Caco-2 (cell line): ENCODE results near the gene PROZ. TPM values are rescaled to one million over a fixed set of nuclear protein-coding genes. Genes with fewer than 3 reads are reported as not detected.

ENCODE experiments used
- BruUV-seq: library from RNA; stranded (reverse); fragments of 400-500 nt; replicated peaks from 2 replicates; lab custom pipeline; 2021; lab: Mats Ljungman, UMichigan
- CTCF ChIA-PET: fragments of 300-600 bp; sonication (Branson Sonifier 250); formaldehyde crosslinking; loops from one replicate; lab custom pipeline; 2022; ENCODE audit warnings: antibody characterized with exemption; lab: Charles Lee
- POLR2A ChIA-PET: fragments of 300-600 bp; sonication (Branson Sonifier 250); formaldehyde crosslinking; loops from one replicate; lab custom pipeline; 2022; ENCODE audit warnings: antibody characterized with exemption; lab: Charles Lee
- DNase-seq, 2 experiments: peaks; one replicate each; pipeline versions ENCODE4 v3.0.0 to v3.0.0-alpha.2; 2020 to 2022
- H3K27me3 ChIP-seq: replicated peaks from 2 replicates; pipeline ENCODE4 v1.6.0; 2011; ENCODE audit warnings: low read length; ENCODE audit not compliant: control insufficient read depth, insufficient read depth
- H3K36me3 ChIP-seq: 2 replicates; pipeline ENCODE4 v1.5.1; 2011; ENCODE audit warnings: low read length; ENCODE audit not compliant: control insufficient read depth, insufficient read depth
- H3K4me1 ChIP-seq: fragments of 250-450 bp; sonication (Bioruptor Pico); 2 replicates; pipeline ENCODE4 v1.5.1; 2020; ENCODE audit warnings: mild to moderate bottlenecking
- H3K4me3 ChIP-seq: 2 replicates; pipeline ENCODE4 v1.5.1; 2011; ENCODE audit warnings: low read depth, mild to moderate bottlenecking, control low read depth, low read length
- H3K9me3 ChIP-seq: fragments of 250-450 bp; sonication (Bioruptor Pico); 2 replicates; pipeline ENCODE4 v1.5.1; 2020; ENCODE audit warnings: mild to moderate bottlenecking, moderate library complexity
- H3K27ac Mint-ChIP-seq: one replicate; pipeline ENCODE4 v1.8.0; 2022; ENCODE audit warnings: mixed read lengths; ENCODE audit not compliant: unreplicated experiment
- H3K27me3 Mint-ChIP-seq: one replicate; pipeline ENCODE4 v1.8.0; 2022; ENCODE audit warnings: mixed read lengths; ENCODE audit not compliant: insufficient read depth, unreplicated experiment
- H3K36me3 Mint-ChIP-seq: one replicate; pipeline ENCODE4 v1.8.0; 2022; ENCODE audit warnings: mild to moderate bottlenecking, mixed read lengths; ENCODE audit not compliant: insufficient read depth, unreplicated experiment
- H3K4me1 Mint-ChIP-seq: one replicate; pipeline ENCODE4 v1.8.0; 2022; ENCODE audit warnings: low read depth, mixed read lengths; ENCODE audit not compliant: unreplicated experiment
- H3K4me3 Mint-ChIP-seq: one replicate; pipeline ENCODE4 v1.8.0; 2022; ENCODE audit warnings: mild to moderate bottlenecking, moderate library complexity, mixed read lengths; ENCODE audit not compliant: unreplicated experiment
- H3K9me3 Mint-ChIP-seq: one replicate; pipeline ENCODE4 v1.8.0; 2022; ENCODE audit warnings: mixed read lengths; ENCODE audit not compliant: unreplicated experiment
- intact Hi-C: fragments of 100-400 bp; cut with micrococcal nuclease; formaldehyde crosslinking; loops from one replicate; pipeline ENCODE4 v1.10.0; 2022; ENCODE audit not compliant: unreplicated experiment
- total RNA-seq: library from RNA; stranded (reverse); gene quantifications from 2 replicates; pipeline ENCODE4 v1.2.3, GENCODE V29; 2022
- TF ChIP-seq, protein P1 (sequence below), 2 experiments: fragments of 200-600 bp in 1 of 2; IDR thresholded peaks; 1 replicate in 1 of 2; 2 replicates in 1 of 2; pipeline versions ENCODE4 v1.5.1 to v1.8.0; 2011 to 2022; ENCODE audit warnings: antibody characterized with exemption in 1 of 2, control low read depth in 1 of 2, inconsistent platforms in 1 of 2, low read depth in 1 of 2, low read length in 1 of 2, mild to moderate bottlenecking in 1 of 2, moderate library complexity in 1 of 2; ENCODE audit not compliant: insufficient read depth in 1 of 2, severe bottlenecking in 1 of 2, unreplicated experiment in 1 of 2

Gene PROZ
- total RNA-seq, 1 experiment from 2014 or later, result not detected

- Histone ChIP-seq H3K36me3 (peaks cover 5% of the 10 kb centered on the region; the same call in 1 of the 2 replicates), H3K27me3 (no peaks in the 10 kb centered on the region), H3K9me3 (no peaks in the 10 kb centered on the region), H3K4me3 (peak overlapping the region; percentile 89), H3K4me1 (peaks cover 4% of the 10 kb centered on the region; the same call in 1 of the 2 replicates)
- peak; percentile 58 to 64 for DNase-seq
- CTCF ChIA-PET, result no interaction called here
- Mint-ChIP-seq H3K4me1 (peaks cover 23% of the 10 kb centered on the region), H3K27ac (peak overlapping the region; percentile 37), H3K9me3 (no peaks in the 10 kb centered on the region), H3K36me3 (peaks cover 48% of the 10 kb centered on the region), H3K4me3 (peak overlapping the region; percentile 76), H3K27me3 (no peaks in the 10 kb centered on the region)
- intact Hi-C loops, result loop anchor here (10.0 kb wide), 2 partner anchors 173 to 263 kb away; no protein-coding TSS in a partner anchor
- POLR2A ChIA-PET, result interaction anchor here (0.9 kb wide), 1 partner anchor 11 kb away, joined by 3 read pairs; no protein-coding TSS in a partner anchor
- TF ChIP-seq, protein P1, sequence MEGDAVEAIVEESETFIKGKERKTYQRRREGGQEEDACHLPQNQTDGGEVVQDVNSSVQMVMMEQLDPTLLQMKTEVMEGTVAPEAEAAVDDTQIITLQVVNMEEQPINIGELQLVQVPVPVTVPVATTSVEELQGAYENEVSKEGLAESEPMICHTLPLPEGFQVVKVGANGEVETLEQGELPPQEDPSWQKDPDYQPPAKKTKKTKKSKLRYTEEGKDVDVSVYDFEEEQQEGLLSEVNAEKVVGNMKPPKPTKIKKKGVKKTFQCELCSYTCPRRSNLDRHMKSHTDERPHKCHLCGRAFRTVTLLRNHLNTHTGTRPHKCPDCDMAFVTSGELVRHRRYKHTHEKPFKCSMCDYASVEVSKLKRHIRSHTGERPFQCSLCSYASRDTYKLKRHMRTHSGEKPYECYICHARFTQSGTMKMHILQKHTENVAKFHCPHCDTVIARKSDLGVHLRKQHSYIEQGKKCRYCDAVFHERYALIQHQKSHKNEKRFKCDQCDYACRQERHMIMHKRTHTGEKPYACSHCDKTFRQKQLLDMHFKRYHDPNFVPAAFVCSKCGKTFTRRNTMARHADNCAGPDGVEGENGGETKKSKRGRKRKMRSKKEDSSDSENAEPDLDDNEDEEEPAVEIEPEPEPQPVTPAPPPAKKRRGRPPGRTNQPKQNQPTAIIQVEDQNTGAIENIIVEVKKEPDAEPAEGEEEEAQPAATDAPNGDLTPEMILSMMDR (IDR thresholded peaks at IDR 0.05; ENCODE audit: insufficient read depth in 1 of 2, low read depth in 1 of 2, low read length in 1 of 2, severe bottlenecking in 1 of 2, unreplicated experiment in 1 of 2), result no peak
- BruUV-seq, result no TSS peak
Measured at GRCh38 chr13:113207890-113208420, 49.5 kb downstream of the PROZ start.

- peaks cover 23% of the 10 kb centered on the region for H3K4me1 Mint-ChIP-seq
- H3K27me3 Mint-ChIP-seq, result no peaks in the 10 kb centered on the region
- Histone ChIP-seq H3K27me3 (no peaks in the 10 kb centered on the region), H3K4me1 (peaks cover 4% of the 10 kb centered on the region; the same call in 1 of the 2 replicates), H3K9me3 (no peaks in the 10 kb centered on the region), H3K36me3 (peaks cover 9% of the 10 kb centered on the region; the same call in 1 of the 2 replicates), H3K4me3 (peak within 1 kb of the TSS; percentile 89)
- BruUV-seq, result no TSS peak
- no peaks in the 10 kb centered on the region for H3K9me3 Mint-ChIP-seq
- TF ChIP-seq, protein P1 (IDR thresholded peaks at IDR 0.05; ENCODE audit: insufficient read depth in 1 of 2, low read depth in 1 of 2, low read length in 1 of 2, severe bottlenecking in 1 of 2, unreplicated experiment in 1 of 2), result no peak
- peak within 1 kb of the TSS; percentile 37 for H3K27ac Mint-ChIP-seq
- intact Hi-C loops, result loop anchor here (10.0 kb wide), 2 partner anchors 174 to 264 kb away; no protein-coding TSS in a partner anchor
- peaks cover 54% of the 10 kb centered on the region for H3K36me3 Mint-ChIP-seq
- DNase-seq, result peak; percentile 92 to 97
- CTCF ChIA-PET, result no interaction called here
- peak within 1 kb of the TSS; percentile 76 for H3K4me3 Mint-ChIP-seq
- POLR2A ChIA-PET, result interaction anchor here (0.5 to 1.9 kb wide), 11 partner anchors 8 to 303 kb away, joined by 3 to 9 read pairs (median 4); no protein-coding TSS in a partner anchor
Measured at GRCh38 chr13:113208421-113209335, 50.2 kb downstream of the PROZ start, which contains the start of gene PCID2. PCID2 (minus strand) TSS chr13:113208669; CDS start chr13:113208634, 35 bp downstream.

DNA sequence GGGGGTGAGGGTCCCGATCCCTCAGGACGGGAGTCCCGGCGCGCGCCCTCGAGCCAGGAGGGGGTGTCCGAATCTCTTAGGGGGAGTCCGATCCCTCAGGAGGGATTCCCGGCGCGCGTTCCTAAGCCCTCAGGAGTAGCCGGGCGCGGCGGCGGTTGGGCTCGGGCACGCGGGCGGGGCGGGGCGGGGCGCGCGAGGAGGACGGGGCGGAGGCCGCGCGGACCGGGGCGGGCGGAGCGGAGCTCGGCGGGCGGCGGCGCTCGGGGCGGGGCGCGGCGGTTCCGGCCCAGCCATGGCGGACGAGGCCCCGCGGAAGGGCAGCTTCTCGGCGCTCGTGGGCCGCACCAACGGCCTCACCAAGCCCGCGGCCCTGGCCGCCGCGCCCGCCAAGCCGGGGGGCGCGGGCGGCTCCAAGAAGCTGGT, 50.9 kb downstream of the PROZ start, which contains the start of gene CUL4A:
Gene CUL4A (plus strand): TSS at position 278 of the 423 bp plus-strand sequence. CDS start 15 bp downstream, at position 293.
- no TSS peak for BruUV-seq
- Histone ChIP-seq H3K27me3 (no peaks in the 10 kb centered on the region), H3K4me3 (peak within 1 kb of the TSS; percentile 89), H3K36me3 (peaks cover 9% of the 10 kb centered on the region; the same call in 1 of the 2 replicates), H3K4me1 (peaks cover 4% of the 10 kb centered on the region; the same call in 1 of the 2 replicates), H3K9me3 (no peaks in the 10 kb centered on the region)
- Mint-ChIP-seq H3K27ac (peak within 1 kb of the TSS; percentile 73), H3K4me1 (peaks cover 23% of the 10 kb centered on the region), H3K36me3 (peaks cover 49% of the 10 kb centered on the region), H3K27me3 (no peaks in the 10 kb centered on the region), H3K4me3 (peak within 1 kb of the TSS; percentile 76), H3K9me3 (no peaks in the 10 kb centered on the region)
- CTCF ChIA-PET, result no interaction called here
- TF ChIP-seq, protein P1 (IDR thresholded peaks at IDR 0.05; ENCODE audit: insufficient read depth in 1 of 2, low read depth in 1 of 2, low read length in 1 of 2, severe bottlenecking in 1 of 2, unreplicated experiment in 1 of 2), result no peak
- intact Hi-C loops, result loop anchor here (10.0 kb wide), 2 partner anchors 175 to 265 kb away; no protein-coding TSS in a partner anchor
- peak; percentile 87 to 90 for DNase-seq
- POLR2A ChIA-PET, result interaction anchor here (0.5 to 1.9 kb wide), 10 partner anchors 9 to 304 kb away, joined by 3 to 14 read pairs (median 4); no protein-coding TSS in a partner anchor
